Endothelial cell of umbilical vein (primary cell): ENCODE data around the gene ADAP1.

ENCODE experiments used
- CTCF ChIP-seq, 2 donors: IDR thresholded peaks; 1 replicate in 1 of 2; 2 replicates in 1 of 2; pipeline ENCODE4 v1.5.1; 2011; ENCODE audit warnings: low read length in 2 of 2, mild to moderate bottlenecking in 2 of 2, moderate library complexity in 2 of 2, control low read depth in 1 of 2, inconsistent platforms in 1 of 2, low read depth in 1 of 2; ENCODE audit not compliant: insufficient read depth in 1 of 2; ENCODE audit errors: extremely low read depth in 1 of 2
- EZH2 ChIP-seq: IDR thresholded peaks from 2 replicates; pipeline ENCODE4 v1.6.1; 2012; ENCODE audit warnings: borderline replicate concordance, low read depth, mild to moderate bottlenecking, moderate library complexity, low read length, inconsistent platforms; ENCODE audit not compliant: severe bottlenecking
- POLR2AphosphoS5 ChIP-seq: IDR thresholded peaks from 2 replicates; pipeline ENCODE4 v1.6.1; 2012; ENCODE audit warnings: low read depth, mild to moderate bottlenecking, control low read depth, low read length, moderate library complexity; ENCODE audit not compliant: insufficient read depth

DNA sequence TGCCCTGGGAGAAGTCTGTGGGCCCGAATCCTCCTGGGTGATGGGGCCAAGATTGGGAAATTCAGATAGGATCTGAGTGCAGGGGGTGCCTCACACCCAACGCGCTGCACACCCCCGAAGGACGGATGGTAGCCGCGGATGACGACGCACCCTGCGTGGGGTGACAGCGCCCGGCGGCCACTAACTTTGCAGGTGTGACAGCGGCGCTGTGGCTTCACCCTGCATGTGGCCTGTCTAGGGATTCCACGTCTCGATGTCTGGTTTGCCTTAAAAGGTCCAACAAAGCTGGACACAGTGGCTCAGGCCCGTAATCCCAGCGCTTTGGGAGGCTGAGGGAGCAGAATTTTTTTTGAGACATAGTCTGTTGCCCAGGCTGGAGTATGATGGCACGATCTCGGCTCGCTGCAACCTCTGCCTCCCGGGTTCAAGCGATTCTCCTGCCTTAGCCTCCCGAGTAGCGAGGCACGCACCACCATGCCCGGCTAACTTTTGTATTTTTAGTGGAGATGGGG is 18.6 kb downstream of the ADAP1 start:
- TF ChIP-seq POLR2AphosphoS5 (no peak), CTCF (IDR thresholded peaks at IDR 0.05; ENCODE audit: extremely low read depth in 1 of 2, insufficient read depth in 1 of 2, low read depth in 1 of 2, low read length in 2 of 2) (no peak), EZH2 (no peak)
